AG09319 (cell line): ENCODE results near the gene CAPZB.

ENCODE experiments used
- DNase-seq: peaks from one replicate; pipeline ENCODE4 v3.0.0-alpha.2; 2010; ENCODE audit warnings: low read depth; ENCODE audit errors: extremely low read depth
- TF ChIP-seq, protein P1 (sequence below): IDR thresholded peaks from 2 replicates; pipeline ENCODE4 v1.5.1; 2011; ENCODE audit warnings: low read depth, mild to moderate bottlenecking, inconsistent platforms, low read length, moderate library complexity

CAPZB gene

DNA sequence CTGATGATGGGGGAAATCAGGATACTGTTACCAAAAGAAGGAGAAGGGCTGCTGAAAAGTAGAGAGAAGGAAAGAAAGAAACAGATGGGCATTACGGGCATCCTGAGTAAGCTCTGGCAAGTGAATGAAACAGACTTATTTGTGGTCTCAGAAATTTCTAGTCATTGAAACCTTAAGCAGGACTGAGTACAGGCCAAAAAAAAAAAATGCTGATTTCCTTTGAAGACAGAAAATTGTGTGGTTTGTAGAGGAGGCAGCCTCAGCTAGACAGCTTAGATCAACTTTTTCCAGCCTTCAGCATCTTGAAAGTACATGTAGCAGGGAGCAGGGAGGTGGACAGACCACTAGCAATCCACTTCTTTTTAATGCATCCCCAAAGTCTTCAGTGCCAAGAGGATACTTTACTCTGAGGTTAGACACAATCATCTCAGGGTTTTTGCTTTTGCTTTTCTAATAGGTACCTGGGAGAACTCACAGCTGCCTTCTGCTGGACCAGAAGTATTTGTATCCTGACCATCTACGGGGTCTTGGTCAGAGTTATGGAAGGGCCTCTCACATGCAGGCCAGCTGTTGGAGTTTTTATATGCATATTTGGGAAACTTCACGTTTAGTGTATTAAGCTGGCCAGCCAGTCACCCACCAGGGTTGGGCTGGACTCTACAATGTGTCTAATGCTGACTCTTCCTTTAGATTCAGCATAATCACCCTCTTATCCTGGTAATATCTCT, 10.6 kb upstream of the CAPZB start:
- TF ChIP-seq, protein P1, sequence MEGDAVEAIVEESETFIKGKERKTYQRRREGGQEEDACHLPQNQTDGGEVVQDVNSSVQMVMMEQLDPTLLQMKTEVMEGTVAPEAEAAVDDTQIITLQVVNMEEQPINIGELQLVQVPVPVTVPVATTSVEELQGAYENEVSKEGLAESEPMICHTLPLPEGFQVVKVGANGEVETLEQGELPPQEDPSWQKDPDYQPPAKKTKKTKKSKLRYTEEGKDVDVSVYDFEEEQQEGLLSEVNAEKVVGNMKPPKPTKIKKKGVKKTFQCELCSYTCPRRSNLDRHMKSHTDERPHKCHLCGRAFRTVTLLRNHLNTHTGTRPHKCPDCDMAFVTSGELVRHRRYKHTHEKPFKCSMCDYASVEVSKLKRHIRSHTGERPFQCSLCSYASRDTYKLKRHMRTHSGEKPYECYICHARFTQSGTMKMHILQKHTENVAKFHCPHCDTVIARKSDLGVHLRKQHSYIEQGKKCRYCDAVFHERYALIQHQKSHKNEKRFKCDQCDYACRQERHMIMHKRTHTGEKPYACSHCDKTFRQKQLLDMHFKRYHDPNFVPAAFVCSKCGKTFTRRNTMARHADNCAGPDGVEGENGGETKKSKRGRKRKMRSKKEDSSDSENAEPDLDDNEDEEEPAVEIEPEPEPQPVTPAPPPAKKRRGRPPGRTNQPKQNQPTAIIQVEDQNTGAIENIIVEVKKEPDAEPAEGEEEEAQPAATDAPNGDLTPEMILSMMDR = no peak
- DNase-seq = no peak

DNA sequence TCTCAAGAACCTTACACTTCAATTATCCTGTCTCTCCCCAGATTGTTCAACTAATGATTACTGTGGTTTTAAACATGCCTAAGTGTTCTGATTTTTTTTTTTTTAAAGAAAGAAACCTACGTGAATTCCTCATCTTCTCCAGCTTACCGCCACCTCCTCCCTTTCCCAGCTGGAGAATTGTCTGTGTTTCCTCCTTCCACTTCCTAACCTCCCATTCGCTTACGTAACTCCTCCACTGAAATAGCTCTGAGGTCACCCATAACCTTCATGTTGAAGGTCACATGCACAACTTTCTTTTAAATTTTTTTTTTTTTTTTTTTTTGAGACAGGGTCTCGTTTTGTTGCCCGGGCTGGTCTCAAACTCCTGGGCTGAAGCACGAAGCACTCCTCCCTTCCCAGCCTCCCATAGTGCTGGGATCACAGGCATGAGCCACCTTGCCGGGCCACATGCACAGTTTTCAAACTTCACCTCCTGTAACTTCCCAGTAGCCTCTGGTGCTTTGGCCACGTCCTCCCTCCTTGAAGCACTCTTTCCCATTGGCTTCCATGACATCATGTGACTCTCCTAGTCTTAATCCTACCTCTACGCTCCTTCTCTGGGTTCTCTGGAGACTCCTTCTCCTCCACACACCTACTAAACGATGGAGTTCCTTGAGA, 9.8 kb upstream of the CAPZB start:
- DNase-seq = no peak
- TF ChIP-seq, protein P1 = no peak

DNA sequence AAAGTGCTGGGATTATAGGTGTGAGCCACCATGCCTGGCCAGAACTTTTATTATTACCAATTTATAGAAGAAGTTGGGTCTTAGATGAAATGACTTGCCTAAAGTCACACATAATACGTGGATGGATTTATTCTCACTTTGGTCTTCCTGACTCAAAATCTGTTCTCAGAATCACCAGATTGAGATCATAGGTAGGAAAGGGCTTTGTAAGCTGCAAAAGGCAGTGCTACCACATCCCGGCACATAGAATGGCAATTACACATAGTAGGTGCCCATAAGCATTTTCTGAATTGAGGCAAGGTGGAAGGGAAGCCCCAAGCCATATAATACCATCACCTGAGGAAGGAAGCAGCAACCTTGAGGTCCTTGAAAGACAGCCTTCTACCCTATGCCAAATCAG, 8.2 kb upstream of the CAPZB start:
- TF ChIP-seq, protein P1 = no peak

DNA sequence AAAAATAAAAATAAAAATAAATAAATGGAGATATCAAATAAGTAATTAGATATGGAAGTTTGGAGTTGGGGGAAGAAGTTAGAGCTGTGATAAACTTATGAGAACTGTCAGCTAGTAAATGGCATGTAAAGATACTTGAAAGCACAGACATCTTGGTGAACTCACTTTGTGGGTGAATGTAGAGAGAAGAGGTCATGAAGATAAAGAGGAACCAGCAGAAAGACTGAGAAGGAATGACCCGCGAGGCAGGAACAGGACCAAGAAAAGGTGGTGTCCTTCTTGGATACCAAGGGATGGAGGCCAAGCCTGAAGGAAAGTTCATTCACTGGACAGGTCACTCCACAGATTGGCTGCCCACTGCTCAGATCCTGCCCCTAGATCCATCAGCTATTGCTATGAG, 4.7 kb upstream of the CAPZB start:
- TF ChIP-seq, protein P1 = no peak
- DNase-seq = no peak

More for the DNA sequence above, 8.2 kb upstream of the CAPZB start:
- no peak for DNase-seq

DNA sequence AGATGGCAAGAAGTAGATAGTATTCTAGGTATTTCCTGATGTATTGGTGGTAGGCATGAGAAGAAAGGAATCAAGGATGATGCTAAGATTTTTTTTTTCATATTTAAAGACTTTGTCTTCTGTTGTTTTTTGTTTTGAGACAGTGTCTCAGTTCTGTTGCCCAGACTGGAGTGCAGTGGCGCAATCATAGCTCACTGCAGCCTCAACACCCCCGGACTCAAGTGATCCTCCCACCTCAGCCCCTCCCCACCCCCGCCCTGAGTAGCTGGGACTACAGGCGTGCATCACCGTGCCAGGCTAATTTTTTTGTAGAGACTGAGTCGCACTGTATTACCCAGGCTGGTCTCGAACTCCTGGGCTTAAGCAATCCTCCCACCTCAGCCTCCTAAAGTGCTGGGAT, 2.8 kb upstream of the CAPZB start:
- TF ChIP-seq, protein P1 = no peak
- DNase-seq = no peak

DNA sequence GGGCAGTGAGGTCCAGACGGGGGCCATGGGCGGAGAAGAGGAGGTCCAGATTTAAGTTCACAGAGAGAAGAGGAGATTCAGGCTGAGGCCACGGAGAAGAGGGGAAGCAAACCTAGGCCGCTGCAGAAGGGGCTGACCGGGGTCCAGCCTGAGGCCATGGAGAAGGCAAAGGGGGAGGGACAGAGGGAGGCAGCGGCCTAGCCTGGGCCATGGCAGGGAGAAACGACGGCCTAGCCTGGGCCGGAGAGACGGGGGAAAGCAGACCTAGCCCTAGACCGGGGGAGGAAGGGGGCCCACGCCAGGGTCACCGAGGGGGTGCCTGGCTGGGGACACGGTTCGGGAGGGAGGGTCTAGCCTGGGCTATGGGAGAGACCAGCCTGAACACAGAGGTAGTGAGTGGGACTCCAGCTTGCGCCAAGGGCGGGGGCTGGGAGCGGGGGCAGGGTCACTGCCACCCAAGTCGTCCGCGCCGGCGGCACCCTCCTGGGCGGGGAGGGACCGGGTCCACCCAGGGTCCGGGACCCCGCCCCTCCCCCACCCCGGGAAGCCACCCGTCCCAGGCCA, 459 bp downstream of the CAPZB start:
- TF ChIP-seq, protein P1 = no peak

DNA sequence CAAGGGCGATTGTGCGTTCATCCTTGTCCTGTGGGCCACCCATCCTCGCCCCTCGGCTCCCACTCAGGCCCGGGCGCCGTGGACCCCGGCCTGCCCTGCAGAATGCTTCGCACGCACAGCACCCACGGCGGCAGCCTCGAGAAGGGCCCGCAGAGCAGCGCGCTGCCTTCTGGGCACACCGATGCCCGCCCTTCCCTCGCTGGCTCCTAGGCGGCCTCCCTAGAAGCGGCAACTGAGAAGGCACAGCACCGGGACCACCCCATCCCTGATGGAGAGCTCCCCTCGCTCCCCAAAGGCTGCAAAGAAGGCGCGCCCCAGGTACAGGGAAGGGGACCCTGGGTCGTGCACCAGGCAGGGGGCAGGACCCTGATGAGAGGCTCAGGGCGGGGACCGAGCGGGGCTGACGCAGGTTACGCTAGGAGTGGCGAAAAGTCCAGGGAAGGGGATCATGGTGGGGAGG, 971 bp downstream of the CAPZB start:
- DNase-seq = no peak
- TF ChIP-seq, protein P1 = no peak

More for the DNA sequence above, 459 bp downstream of the CAPZB start:
- no peak for DNase-seq
